Neuronal stem cell (in vitro differentiated cells): Measurements from ENCODE around the gene CEP85L.

Experiments
- DNase-seq: peaks from one replicate; pipeline ENCODE4 v3.0.0-alpha.2; 2013; ENCODE audit warnings: low spot score
- H2AFZ ChIP-seq: one replicate; pipeline ENCODE4 v1.6.1; 2013; ENCODE audit warnings: mild to moderate bottlenecking, low read length, inconsistent platforms
- H2AK5ac ChIP-seq: 2 replicates; pipeline ENCODE4 v1.6.1; 2013; ENCODE audit warnings: low read depth, mild to moderate bottlenecking, inconsistent platforms, low read length, moderate library complexity, mixed read lengths
- H2BK120ac ChIP-seq: 2 replicates; pipeline ENCODE4 v1.6.1; 2013; ENCODE audit warnings: low read depth, mild to moderate bottlenecking, inconsistent platforms, low read length, moderate library complexity, mixed read lengths
- H2BK12ac ChIP-seq: one replicate; pipeline ENCODE4 v1.6.1; 2013; ENCODE audit warnings: low read length, inconsistent platforms
- H2BK15ac ChIP-seq: 2 replicates; pipeline ENCODE4 v1.6.1; 2013; ENCODE audit warnings: mild to moderate bottlenecking, low read length, inconsistent platforms, mixed read lengths
- H2BK5ac ChIP-seq: one replicate; pipeline ENCODE4 v1.6.1; 2013; ENCODE audit warnings: inconsistent platforms, mild to moderate bottlenecking, low read length, moderate library complexity
- H3K14ac ChIP-seq: one replicate; pipeline ENCODE4 v1.6.1; 2013; ENCODE audit warnings: low read length, inconsistent platforms
- H3K18ac ChIP-seq: 2 replicates; pipeline ENCODE4 v1.6.1; 2013; ENCODE audit warnings: low read length, inconsistent platforms
- H3K23ac ChIP-seq: 2 replicates; pipeline ENCODE4 v1.6.1; 2013; ENCODE audit warnings: low read depth, mild to moderate bottlenecking, mixed read lengths, low read length, inconsistent platforms; ENCODE audit not compliant: poor library complexity
- H3K27ac ChIP-seq: replicated peaks from 3 replicates; pipeline ENCODE4 v1.5.1; 2013; ENCODE audit warnings: low read length, inconsistent platforms
- H3K27me3 ChIP-seq, 3 experiments: 2 replicates each; pipeline ENCODE4 v1.6.1; 2013; ENCODE audit warnings: low read length in 3 of 3, mild to moderate bottlenecking in 2 of 3, inconsistent platforms in 1 of 3, low read depth in 1 of 3, mixed read lengths in 1 of 3, moderate library complexity in 1 of 3; ENCODE audit not compliant: control insufficient read depth in 3 of 3, insufficient read depth in 3 of 3
- H3K36me3 ChIP-seq, 2 donors: replicated peaks in 1 of 2; 2 replicates each; pipeline ENCODE4 v1.6.1; 2013; ENCODE audit warnings: low read length in 2 of 2; ENCODE audit not compliant: control insufficient read depth in 2 of 2, insufficient read depth in 2 of 2
- H3K4ac ChIP-seq: 2 replicates; pipeline ENCODE4 v1.6.1; 2013; ENCODE audit warnings: inconsistent platforms, mild to moderate bottlenecking, low read length, moderate library complexity
- H3K4me1 ChIP-seq, 2 donors: 1 replicate in 1 of 2; 2 replicates in 1 of 2; pipeline ENCODE4 v1.6.1; 2013; ENCODE audit warnings: low read length in 2 of 2, low read depth in 1 of 2; ENCODE audit not compliant: control insufficient read depth in 2 of 2, insufficient read depth in 1 of 2
- H3K4me2 ChIP-seq: one replicate; pipeline ENCODE4 v1.6.1; 2013; ENCODE audit warnings: mild to moderate bottlenecking, low read length, inconsistent platforms; ENCODE audit not compliant: insufficient read depth, poor library complexity, severe bottlenecking
- H3K4me3 ChIP-seq, 2 donors: 2 replicates each; pipeline ENCODE4 v1.5.1; 2013; ENCODE audit warnings: low read length in 2 of 2, mild to moderate bottlenecking in 2 of 2, inconsistent platforms in 1 of 2, moderate library complexity in 1 of 2
- H3K79me1 ChIP-seq: one replicate; pipeline ENCODE4 v1.6.1; 2013; ENCODE audit warnings: low read depth, mild to moderate bottlenecking, inconsistent platforms, low read length, moderate library complexity
- H3K9ac ChIP-seq: one replicate; pipeline ENCODE4 v1.6.1; 2013; ENCODE audit warnings: mild to moderate bottlenecking, low read depth, low read length, inconsistent platforms; ENCODE audit not compliant: poor library complexity
- H3K9me3 ChIP-seq, 2 donors: replicated peaks in 1 of 2; 2 replicates each; pipeline versions ENCODE3 to v1.6.1; 2013; ENCODE audit warnings: low read length in 2 of 2, mild to moderate bottlenecking in 2 of 2, inconsistent platforms in 1 of 2, low read depth in 1 of 2, mixed read lengths in 1 of 2, moderate library complexity in 1 of 2; ENCODE audit not compliant: control insufficient read depth in 2 of 2, insufficient read depth in 1 of 2
- H4K8ac ChIP-seq: one replicate; pipeline ENCODE4 v1.6.1; 2013; ENCODE audit warnings: low read depth, mild to moderate bottlenecking, inconsistent platforms, low read length, moderate library complexity
- H4K91ac ChIP-seq: one replicate; pipeline ENCODE4 v1.6.1; 2013; ENCODE audit warnings: low read length, low read depth, mild to moderate bottlenecking, inconsistent platforms; ENCODE audit not compliant: poor library complexity
- WGBS, 2 donors: extraction: QIAGEN DNeasy Blood & Tissue Kit; methylation state at CpG; one replicate each; pipeline ENCODE4 v1.1.7; 2013; ENCODE audit warnings: missing lambda C conversion rate in 2 of 2, mixed read lengths in 1 of 2; ENCODE audit not compliant: insufficient read length in 2 of 2, insufficient replicate concordance in 1 of 2; ENCODE audit errors: extremely low coverage in 2 of 2; 5-methylcytosine and 5-hydroxymethylcytosine counted together

The CEP85L gene

DNA sequence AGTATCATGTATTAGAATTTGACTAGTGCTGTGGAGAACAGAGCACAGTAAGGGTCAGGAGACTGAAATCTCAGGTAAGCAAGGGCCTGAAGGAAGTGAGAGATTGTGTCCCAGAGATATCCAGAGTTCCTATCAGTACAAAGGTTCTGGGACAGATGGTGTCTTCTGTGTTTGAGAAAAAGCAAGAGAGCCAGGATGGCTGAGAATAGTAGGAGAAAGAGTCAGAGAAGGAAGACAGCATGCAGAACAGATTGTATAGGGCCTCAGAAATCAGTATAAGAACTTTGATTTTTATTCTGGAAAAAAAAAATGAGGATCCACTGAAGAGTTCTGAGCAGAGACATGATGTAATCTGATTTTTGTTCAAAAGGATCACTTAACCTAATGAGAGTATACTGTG lies 178.1 kb downstream of the CEP85L start:
- Histone ChIP-seq H2BK15ac (no peak overlapping the region), H3K79me1 (no peaks in the 10 kb centered on the region), H2BK12ac (no peak overlapping the region), H3K9ac (no peak overlapping the region), H3K18ac (no peak overlapping the region), H2BK5ac (no peak overlapping the region), H4K8ac (no peak overlapping the region), H4K91ac (no peak overlapping the region), H2BK120ac (no peak overlapping the region), H3K9me3 (no peaks in the 10 kb centered on the region), H3K27me3 (no peaks in the 10 kb centered on the region), H2AFZ (no peak overlapping the region), H3K4me1 (no peaks in the 10 kb centered on the region), H2AK5ac (no peak overlapping the region), H3K14ac (no peak overlapping the region), H3K23ac (no peak overlapping the region), H3K4me2 (no peak overlapping the region), H3K36me3 (peaks cover 0 to 13% of the 10 kb centered on the region in 2 donors), H3K27ac (no peak overlapping the region), H3K4ac (no peak overlapping the region), H3K4me3 (no peak overlapping the region)
- DNase-seq = no peak

DNA sequence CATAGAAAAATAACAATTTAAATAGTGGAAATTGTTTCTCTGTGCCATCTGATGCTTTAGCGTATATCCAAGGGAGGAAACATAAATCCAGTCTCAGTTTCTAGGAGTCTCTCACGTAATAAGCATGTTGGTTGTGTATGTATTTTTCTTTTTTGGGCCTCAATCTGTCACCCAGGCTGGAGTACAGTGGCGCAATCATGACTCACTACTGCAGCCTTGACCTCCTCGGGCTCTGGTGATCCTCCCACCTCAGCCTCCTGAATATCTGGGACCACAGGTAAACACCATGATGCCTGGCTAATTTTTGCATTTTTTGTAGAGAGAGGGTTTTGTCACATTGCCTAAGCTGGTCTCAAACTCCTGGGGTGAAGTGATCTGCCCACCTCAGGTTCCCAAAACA lies 181.9 kb downstream of the CEP85L start:
- no peak for DNase-seq
- Histone ChIP-seq H3K14ac (no peak overlapping the region), H2BK120ac (no peak overlapping the region), H2AFZ (no peak overlapping the region), H3K9me3 (no peaks in the 10 kb centered on the region), H4K91ac (no peak overlapping the region), H3K4me3 (no peak overlapping the region), H2AK5ac (no peak overlapping the region), H3K36me3 (peaks cover 1 to 42% of the 10 kb centered on the region in 2 donors), H2BK15ac (no peak overlapping the region), H3K23ac (no peak overlapping the region), H3K4ac (no peak overlapping the region), H2BK5ac (no peak overlapping the region), H3K18ac (no peak overlapping the region), H2BK12ac (no peak overlapping the region), H3K27me3 (no peaks in the 10 kb centered on the region), H3K4me1 (no peaks in the 10 kb centered on the region), H4K8ac (no peak overlapping the region), H3K4me2 (no peak overlapping the region), H3K27ac (no peak overlapping the region), H3K79me1 (no peaks in the 10 kb centered on the region), H3K9ac (no peak overlapping the region)
- no CpG with 5 or more reads among the region's 4 CpGs for WGBS, 2 donors

DNA sequence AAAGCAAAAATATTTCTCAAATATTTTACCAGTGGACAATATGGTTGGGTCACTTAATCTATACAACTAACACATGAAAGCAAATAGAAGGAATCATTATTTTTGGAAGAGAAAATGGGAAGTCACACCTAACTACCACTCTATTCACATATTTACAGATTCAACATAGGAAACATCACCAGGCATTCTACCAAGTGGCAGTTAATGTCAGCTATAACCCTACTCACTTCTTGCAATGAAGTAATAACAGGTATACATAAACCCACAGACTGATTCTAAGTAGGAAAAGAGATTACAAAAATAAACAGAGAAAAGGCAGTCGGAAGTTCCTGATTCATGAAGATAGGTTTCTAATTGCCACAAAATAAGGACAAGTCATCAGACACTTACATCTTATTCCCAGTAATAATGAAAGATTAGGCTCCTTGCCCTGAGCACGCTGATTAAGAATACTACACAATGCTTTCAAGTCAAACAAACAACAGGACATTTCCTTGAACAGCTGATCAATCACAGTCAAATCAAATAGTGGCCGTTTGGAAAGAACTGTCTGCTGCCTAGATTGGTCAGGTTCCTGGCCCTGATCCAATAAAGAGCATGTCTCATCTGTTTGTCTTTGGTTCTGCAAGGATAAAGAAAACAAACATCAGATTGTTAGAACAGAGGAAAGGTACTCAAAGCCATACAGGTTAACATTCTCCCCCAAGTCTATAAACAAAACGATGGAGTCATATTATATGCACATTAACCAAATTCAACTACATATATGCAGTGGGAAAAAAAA lies 182.5 kb downstream of the CEP85L start:
- Histone ChIP-seq H3K27me3 (no peaks in the 10 kb centered on the region), H3K4ac (no peak overlapping the region), H4K91ac (no peak overlapping the region), H3K36me3 (peaks cover 1 to 42% of the 10 kb centered on the region in 2 donors), H2BK120ac (no peak overlapping the region), H3K23ac (no peak overlapping the region), H2BK15ac (no peak overlapping the region), H4K8ac (no peak overlapping the region), H2BK5ac (no peak overlapping the region), H3K14ac (no peak overlapping the region), H3K9ac (no peak overlapping the region), H2AFZ (no peak overlapping the region), H3K27ac (no peak overlapping the region), H2AK5ac (no peak overlapping the region), H3K18ac (no peak overlapping the region), H3K4me3 (no peak overlapping the region), H3K4me1 (no peaks in the 10 kb centered on the region), H3K4me2 (no peak overlapping the region), H3K9me3 (no peaks in the 10 kb centered on the region), H3K79me1 (no peaks in the 10 kb centered on the region), H2BK12ac (no peak overlapping the region)
- no peak for DNase-seq
- no CpG with 5 or more reads among the region's 4 CpGs for WGBS, 2 donors

DNA sequence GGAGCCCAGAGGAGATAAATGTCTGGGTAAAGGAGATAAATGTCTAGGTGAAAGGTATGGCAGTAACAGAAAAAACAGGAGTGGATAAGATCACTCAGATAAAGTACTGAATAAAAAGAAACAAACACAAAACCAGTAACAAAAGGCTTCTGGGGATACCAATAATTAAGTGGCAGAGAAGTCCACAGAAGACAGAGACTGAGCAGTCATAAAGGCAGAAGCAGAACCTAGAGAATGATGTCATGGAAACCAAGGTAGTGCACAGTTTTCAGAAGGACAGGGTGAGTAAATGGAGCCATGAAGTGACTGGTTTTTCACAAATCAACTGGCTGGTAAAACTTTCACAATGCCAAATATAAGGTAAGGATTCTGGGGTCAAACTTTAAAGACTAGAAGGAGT lies 184.2 kb downstream of the CEP85L start:
- Histone ChIP-seq H3K4me1 (no peaks in the 10 kb centered on the region), H3K18ac (no peak overlapping the region), H2AK5ac (no peak overlapping the region), H2BK15ac (no peak overlapping the region), H3K4me2 (no peak overlapping the region), H3K4me3 (no peak overlapping the region), H4K91ac (no peak overlapping the region), H2AFZ (no peak overlapping the region), H3K9me3 (no peaks in the 10 kb centered on the region), H3K36me3 (peaks cover 1 to 47% of the 10 kb centered on the region in 2 donors), H2BK12ac (no peak overlapping the region), H3K23ac (no peak overlapping the region), H2BK120ac (no peak overlapping the region), H4K8ac (no peak overlapping the region), H3K9ac (no peak overlapping the region), H3K27me3 (no peaks in the 10 kb centered on the region), H3K27ac (no peak overlapping the region), H3K14ac (no peak overlapping the region), H3K4ac (no peak overlapping the region), H2BK5ac (no peak overlapping the region), H3K79me1 (no peaks in the 10 kb centered on the region)
- DNase-seq = no peak
